A673 (cell line): ENCODE measurements around the gene HMGXB4.

Experiments
- CTCF ChIP-seq: fragments of 300-800, 200-600 bp; sonication (generic); conservative IDR thresholded peaks from 2 replicates; pipeline ENCODE4 v1.5.1; 2017; ENCODE audit warnings: low read depth, mild to moderate bottlenecking, antibody characterized with exemption, low read length, moderate library complexity, mixed read lengths
- EZH2 ChIP-seq: fragments of 200-600 bp; sonication (generic); IDR thresholded peaks from 2 replicates; pipeline ENCODE4 v1.6.1; 2017; ENCODE audit warnings: borderline replicate concordance, low read depth, mild to moderate bottlenecking, mixed read lengths, antibody characterized with exemption, low read length; ENCODE audit not compliant: poor library complexity, severe bottlenecking

DNA sequence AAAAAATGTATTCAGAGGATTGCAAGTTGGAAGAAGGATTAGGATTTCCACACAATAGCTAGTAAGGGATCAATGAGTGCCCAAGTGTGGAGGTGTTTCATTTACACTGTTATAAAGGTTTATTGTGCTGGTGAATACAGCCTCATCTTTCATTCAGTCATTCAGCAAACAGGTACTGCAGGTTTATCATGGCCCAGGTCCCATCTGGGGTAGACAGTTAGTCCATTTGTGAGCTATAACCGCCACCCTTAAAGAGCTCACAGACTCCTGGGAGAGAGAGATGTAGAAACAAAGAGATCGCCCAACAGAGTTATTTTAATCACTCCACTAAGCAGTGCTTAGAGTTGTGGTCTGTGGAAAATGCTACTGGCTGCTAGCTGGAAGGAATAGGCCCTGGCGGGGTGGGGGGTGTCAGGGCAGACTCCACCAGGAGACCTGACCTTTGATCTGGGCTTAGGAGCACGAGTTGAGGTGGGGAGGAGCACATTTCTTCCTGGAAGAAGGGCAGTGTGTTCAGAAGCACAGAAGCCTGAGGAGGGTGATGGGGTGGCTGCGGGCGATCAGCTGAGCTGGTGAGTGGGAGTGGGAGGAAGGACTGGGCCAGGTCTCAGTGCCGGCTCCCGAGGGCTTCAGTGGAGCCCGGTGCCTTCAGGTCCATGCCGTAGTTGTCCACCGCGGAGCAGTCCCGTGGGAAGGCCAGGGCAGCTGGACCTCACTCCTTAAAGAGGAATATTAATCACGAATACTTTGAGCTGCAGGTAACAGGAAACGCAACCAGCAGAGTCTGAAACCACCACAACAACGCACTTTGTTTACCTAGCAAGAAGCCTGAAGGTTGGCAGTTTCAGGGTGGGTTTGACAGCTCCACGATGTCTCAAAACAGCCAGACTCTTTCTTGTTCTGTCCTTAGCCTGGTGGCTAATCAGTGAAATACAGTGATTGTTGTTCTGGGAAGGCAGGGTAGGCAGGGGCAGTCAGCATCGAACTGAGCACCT, 53.6 kb downstream of the HMGXB4 start:
- TF ChIP-seq CTCF, result no peak
- no peak for TF ChIP-seq EZH2
